ENCODE data around the gene PKHD1.

PKHD1 gene

DNA sequence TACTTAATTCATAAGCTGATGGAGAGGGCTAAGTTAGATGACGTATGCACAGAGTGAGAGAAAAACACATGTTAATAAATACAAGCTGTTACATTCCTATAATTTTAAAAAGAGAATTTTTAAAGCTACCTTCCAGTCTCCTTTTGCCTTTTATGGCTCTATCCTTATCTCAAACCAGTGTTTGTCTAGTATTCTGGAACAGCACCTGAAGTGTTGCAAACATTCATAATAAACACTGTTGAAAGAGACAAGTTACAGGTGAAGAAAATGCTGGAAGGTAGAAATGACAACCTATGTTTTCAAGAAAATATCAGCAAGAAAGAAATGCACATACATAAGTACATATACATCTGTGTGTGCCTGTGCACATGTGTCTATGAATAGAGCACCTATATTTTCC lies 409.1 kb downstream of the PKHD1 start:
- TF ChIP-seq CTCF (IDR thresholded peaks at IDR 0.05; ENCODE audit: low read depth, low read length), result no peak
- no peak for DNase-seq (ENCODE audit: extremely low read depth, low read depth)

GRCh38 chr6:51675922-51676275 lies 411.5 kb downstream of the PKHD1 start:
- no peak for DNase-seq (ENCODE audit: extremely low read depth, low read depth)
- TF ChIP-seq CTCF (IDR thresholded peaks at IDR 0.05; ENCODE audit: low read depth, low read length), result no peak

DNA sequence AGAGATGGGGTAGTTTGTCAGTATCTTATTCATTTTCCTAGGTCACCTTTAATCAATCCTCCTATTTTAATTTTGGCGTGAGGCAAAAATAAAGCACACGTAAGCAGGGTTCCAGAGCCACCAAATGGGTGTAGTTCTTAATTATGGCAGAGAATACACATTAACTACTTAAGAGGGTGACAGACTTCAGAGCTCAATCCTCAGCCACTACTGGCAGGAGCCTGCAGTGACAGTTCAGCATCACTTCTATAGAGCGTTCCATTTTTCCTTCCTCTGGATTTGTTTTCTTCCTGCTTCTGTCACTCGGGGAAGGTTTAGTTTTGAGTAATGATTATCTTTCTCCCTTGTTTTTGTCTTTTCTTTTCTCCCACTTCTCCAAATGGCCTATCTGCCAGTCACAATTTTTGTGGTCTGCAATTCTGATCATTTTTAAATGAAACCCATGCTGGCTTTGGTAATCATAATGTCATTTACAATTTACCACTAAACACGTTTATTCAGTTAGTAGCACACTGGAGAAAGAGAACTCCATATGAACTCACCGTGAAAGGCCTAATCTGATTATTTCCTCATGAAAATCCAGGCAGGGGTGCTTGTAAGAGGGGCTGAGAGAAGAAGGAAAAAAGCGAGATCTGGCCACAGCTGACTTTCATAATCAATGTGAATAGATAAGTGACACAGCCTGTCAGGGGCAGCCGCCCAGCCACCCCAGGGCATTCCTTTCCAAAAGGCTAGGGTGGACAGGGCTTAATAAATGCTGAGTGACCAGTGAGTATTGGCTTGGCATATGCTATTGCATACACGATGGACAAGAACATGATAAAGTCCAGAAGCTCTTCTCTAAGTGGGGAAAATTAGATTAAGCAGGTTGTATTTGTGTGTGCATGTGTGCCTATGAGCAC lies 412.1 kb downstream of the PKHD1 start:
- TF ChIP-seq CTCF (IDR thresholded peaks at IDR 0.05; ENCODE audit: low read depth, low read length), result no peak
- no peak for DNase-seq (ENCODE audit: extremely low read depth, low read depth)

DNA sequence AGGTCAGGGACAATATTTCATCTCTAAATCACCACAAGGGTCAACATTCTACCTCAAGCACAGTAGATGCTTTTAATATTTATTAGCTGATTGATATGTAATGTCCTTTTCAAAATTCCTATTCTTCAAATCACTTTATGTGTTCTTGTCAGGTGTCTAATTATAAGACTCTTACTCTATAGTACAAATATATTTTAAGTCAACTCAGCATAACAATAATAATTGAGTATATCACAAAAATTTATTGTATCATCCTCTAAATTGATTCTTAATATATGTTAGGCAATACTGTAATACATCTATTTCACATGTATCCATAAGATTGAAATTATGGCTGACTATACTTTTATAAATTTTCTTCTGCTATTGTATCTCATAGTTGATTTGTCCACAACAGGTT lies 423.9 kb downstream of the PKHD1 start:
- no peak for DNase-seq (ENCODE audit: extremely low read depth, low read depth)
- TF ChIP-seq CTCF (IDR thresholded peaks at IDR 0.05; ENCODE audit: low read depth, low read length), result no peak

DNA sequence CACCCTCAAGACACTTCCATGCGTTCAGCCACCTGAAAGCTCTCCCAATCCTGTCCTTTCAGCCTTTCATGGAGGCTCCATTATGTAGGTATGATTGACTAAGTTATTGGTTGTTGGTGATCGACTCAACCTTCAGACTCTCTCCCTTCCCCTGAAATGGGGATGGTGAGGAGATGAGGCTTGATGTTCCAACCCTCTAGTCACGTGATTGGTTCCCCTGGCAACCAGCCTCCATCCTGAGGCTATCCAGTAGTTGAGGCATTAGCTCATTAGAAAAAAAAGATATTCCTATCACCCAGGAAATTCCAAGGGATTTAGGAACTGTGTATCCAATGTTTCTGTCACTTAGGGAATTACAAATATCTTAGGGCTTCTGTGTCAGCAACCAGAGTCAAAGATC lies 426.6 kb downstream of the PKHD1 start:
- TF ChIP-seq CTCF (IDR thresholded peaks at IDR 0.05; ENCODE audit: low read depth, low read length), result no peak
- DNase-seq (ENCODE audit: extremely low read depth, low read depth), result no peak

GRCh38 chr6:51657491-51657890 lies 429.9 kb downstream of the PKHD1 start:
- DNase-seq (ENCODE audit: extremely low read depth, low read depth), result no peak
- no peak for TF ChIP-seq CTCF (IDR thresholded peaks at IDR 0.05; ENCODE audit: low read depth, low read length)

GRCh38 chr6:51655517-51655916 lies 431.9 kb downstream of the PKHD1 start:
- TF ChIP-seq CTCF (IDR thresholded peaks at IDR 0.05; ENCODE audit: low read depth, low read length), result no peak
- no peak for DNase-seq (ENCODE audit: extremely low read depth, low read depth)

Data from AG09319 (cell line).